Transverse colon (tissue), 3 donors: ENCODE results near the gene PALLD.

Source experiments
- POLR2A ChIP-seq: fragments of 450-650 bp; IDR thresholded peaks from one replicate; pipeline ENCODE4 v1.6.1; 2016; ENCODE audit warnings: antibody characterized with exemption, mild to moderate bottlenecking, moderate library complexity
- TF ChIP-seq, protein P1 (sequence below), 5 experiments: fragments of 200-600 bp in 3 of 5; fragments of 450-650 bp in 2 of 5; sonication (generic) in 3 of 5; IDR thresholded peaks; 1 replicate in 2 of 5; 2 replicates in 3 of 5; pipeline ENCODE4 v1.5.1; 2016 to 2017; ENCODE audit warnings: antibody characterized with exemption in 5 of 5, inconsistent platforms in 3 of 5, mild to moderate bottlenecking in 2 of 5, moderate library complexity in 1 of 5

DNA sequence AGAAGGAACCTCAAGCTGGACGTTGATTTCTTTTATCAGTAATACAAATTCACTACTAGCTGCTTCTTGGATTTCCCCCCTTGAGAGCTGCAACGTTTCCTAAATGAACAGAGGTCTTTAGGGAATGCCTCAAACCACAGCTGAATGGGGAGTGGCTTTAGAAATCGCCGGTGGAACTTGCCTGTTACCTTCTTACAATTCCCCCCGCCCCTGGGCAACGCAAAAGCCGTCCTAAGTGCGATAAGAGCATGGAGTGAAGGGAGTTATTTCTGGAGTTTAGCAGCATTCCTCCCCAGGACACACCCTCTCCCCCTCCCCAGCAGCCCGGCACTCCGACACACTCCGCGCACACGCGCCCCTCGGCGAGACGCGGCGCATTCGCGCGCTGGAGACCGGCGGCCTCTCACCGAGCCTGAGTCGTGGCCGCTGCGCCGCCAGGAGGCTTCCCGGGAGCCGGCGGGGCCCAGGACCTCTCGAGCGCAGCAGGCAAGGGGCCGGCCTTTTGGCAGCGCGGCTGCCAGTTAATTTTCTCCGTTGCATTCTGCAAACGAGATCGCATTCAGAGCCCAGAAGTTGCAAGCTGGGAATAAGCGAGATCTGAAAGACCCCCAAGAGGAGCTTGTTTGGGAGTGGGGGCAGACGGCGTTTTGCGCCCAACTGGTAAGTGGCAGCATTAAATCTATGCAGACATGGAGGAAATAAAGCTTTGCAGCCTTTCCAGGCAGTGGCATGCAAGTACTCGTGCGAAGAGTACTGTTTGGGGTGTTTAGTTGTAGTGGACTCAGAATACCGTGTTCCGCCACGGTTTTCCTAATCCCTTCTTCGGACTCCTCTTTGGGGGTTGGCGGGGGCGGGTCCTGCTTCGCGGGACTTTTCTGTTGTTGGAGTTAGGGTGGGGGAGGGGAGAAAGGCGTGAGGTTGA, 134.7 kb downstream of the PALLD start:
- TF ChIP-seq, protein P1, sequence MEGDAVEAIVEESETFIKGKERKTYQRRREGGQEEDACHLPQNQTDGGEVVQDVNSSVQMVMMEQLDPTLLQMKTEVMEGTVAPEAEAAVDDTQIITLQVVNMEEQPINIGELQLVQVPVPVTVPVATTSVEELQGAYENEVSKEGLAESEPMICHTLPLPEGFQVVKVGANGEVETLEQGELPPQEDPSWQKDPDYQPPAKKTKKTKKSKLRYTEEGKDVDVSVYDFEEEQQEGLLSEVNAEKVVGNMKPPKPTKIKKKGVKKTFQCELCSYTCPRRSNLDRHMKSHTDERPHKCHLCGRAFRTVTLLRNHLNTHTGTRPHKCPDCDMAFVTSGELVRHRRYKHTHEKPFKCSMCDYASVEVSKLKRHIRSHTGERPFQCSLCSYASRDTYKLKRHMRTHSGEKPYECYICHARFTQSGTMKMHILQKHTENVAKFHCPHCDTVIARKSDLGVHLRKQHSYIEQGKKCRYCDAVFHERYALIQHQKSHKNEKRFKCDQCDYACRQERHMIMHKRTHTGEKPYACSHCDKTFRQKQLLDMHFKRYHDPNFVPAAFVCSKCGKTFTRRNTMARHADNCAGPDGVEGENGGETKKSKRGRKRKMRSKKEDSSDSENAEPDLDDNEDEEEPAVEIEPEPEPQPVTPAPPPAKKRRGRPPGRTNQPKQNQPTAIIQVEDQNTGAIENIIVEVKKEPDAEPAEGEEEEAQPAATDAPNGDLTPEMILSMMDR (IDR thresholded peaks at IDR 0.05), result peak; percentile 42 to 59 (median 57)
- no peak for TF ChIP-seq POLR2A
